Loucy (cell line): Measurements from ENCODE around the gene SLC9A9.

Experiments used
- H2AFZ ChIP-seq: fragments of 200-600 bp; sonication (generic); 2 replicates; pipeline ENCODE4 v1.6.0; 2016; ENCODE audit warnings: antibody characterized with exemption, mild to moderate bottlenecking, low read length, moderate library complexity
- H3F3A ChIP-seq: fragments of 200-600 bp; 2 replicates; pipeline ENCODE4 v1.6.0; 2016; ENCODE audit warnings: antibody characterized with exemption, low read depth, mild to moderate bottlenecking
- H3K27me3 ChIP-seq: fragments of 200-600 bp; sonication (generic); 2 replicates; pipeline ENCODE4 v1.6.1; 2014; ENCODE audit warnings: low read length, mild to moderate bottlenecking; ENCODE audit not compliant: insufficient read depth, poor library complexity, severe bottlenecking
- H3K36me3 ChIP-seq: fragments of 200-600 bp; sonication (generic); 2 replicates; pipeline ENCODE4 v1.6.1; 2016; ENCODE audit warnings: low read length; ENCODE audit not compliant: insufficient read depth
- H3K4me1 ChIP-seq: fragments of 200-600 bp; sonication (generic); 2 replicates; pipeline ENCODE4 v1.5.1; 2014; ENCODE audit warnings: low read length, mild to moderate bottlenecking; ENCODE audit not compliant: insufficient read depth, poor library complexity, severe bottlenecking
- H3K4me2 ChIP-seq: fragments of 200-600 bp; sonication (generic); 2 replicates; pipeline ENCODE4 v1.6.0; 2014; ENCODE audit warnings: antibody characterized with exemption, low read length, low read depth, mild to moderate bottlenecking; ENCODE audit not compliant: poor library complexity, severe bottlenecking
- H3K4me3 ChIP-seq: fragments of 200-600 bp; sonication (generic); 2 replicates; pipeline ENCODE4 v1.5.1; 2014; ENCODE audit warnings: low read length, mild to moderate bottlenecking, mixed read lengths; ENCODE audit not compliant: poor library complexity, severe bottlenecking
- H3K79me2 ChIP-seq: fragments of 200-600 bp; sonication (generic); 2 replicates; pipeline ENCODE4 v1.6.1; 2014; ENCODE audit warnings: low read length; ENCODE audit not compliant: insufficient read depth
- H3K9ac ChIP-seq: fragments of 200-600 bp; sonication (generic); 2 replicates; pipeline ENCODE4 v1.6.0; 2014; ENCODE audit warnings: mild to moderate bottlenecking, low read depth, low read length, moderate library complexity; ENCODE audit not compliant: poor library complexity, severe bottlenecking
- H3K9me2 ChIP-seq: fragments of 200-600 bp; sonication (generic); replicated peaks from 2 replicates; pipeline ENCODE4 v1.6.1; 2016; ENCODE audit warnings: low read depth, low read length, mixed read lengths
- H3K9me3 ChIP-seq: fragments of 200-600 bp; sonication (generic); 2 replicates; pipeline ENCODE4 v1.6.1; 2014; ENCODE audit warnings: mild to moderate bottlenecking, antibody characterized with exemption, low read length, low read depth; ENCODE audit not compliant: insufficient read depth
- H4K20me1 ChIP-seq: fragments of 200-600 bp; sonication (generic); 2 replicates; pipeline ENCODE4 v1.6.0; 2014; ENCODE audit warnings: antibody characterized with exemption, low read length, mild to moderate bottlenecking; ENCODE audit not compliant: insufficient read depth, poor library complexity, severe bottlenecking
- EZH2phosphoT487 ChIP-seq: fragments of 200-600 bp; IDR thresholded peaks from 2 replicates; pipeline ENCODE4 v1.6.1; 2018; ENCODE audit warnings: antibody characterized with exemption, mild to moderate bottlenecking, moderate library complexity, borderline replicate concordance
- TF ChIP-seq, protein P1 (sequence below): fragments of 200-600 bp; sonication (generic); conservative IDR thresholded peaks from 2 replicates; pipeline ENCODE4 v1.5.1; 2014; ENCODE audit warnings: mild to moderate bottlenecking, antibody characterized with exemption, low read length

SLC9A9 gene

DNA sequence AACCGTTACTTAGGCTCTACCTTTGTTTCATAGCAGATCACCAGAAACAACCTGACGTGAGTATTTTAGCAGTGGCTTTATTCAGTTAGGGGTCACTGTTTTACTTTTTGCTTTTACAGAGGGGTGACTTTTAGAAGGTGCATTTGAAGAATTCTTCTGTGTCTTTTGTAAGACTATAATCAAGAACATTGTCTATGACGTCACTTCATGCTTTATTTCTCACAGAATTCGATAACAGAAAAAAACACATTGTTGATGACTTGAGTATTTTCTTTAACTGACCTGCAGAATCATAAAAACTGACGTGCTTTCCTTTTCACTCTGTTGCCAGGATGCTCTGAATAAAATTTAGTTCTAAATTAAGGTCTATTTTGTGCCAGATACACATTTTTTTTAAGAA lies 244.5 kb downstream of the SLC9A9 start:
- Histone ChIP-seq H3K4me3 (no peak overlapping the region), H3K9me2 (no peaks in the 10 kb centered on the region), H4K20me1 (no peaks in the 10 kb centered on the region), H3K79me2 (no peaks in the 10 kb centered on the region), H3F3A (no peaks in the 10 kb centered on the region), H3K4me2 (no peak overlapping the region), H3K36me3 (no peaks in the 10 kb centered on the region), H3K4me1 (peaks cover 3% of the 10 kb centered on the region), H3K9ac (no peak overlapping the region), H2AFZ (no peak overlapping the region), H3K27me3 (no peaks in the 10 kb centered on the region), H3K9me3 (no peaks in the 10 kb centered on the region)
- TF ChIP-seq, protein P1, sequence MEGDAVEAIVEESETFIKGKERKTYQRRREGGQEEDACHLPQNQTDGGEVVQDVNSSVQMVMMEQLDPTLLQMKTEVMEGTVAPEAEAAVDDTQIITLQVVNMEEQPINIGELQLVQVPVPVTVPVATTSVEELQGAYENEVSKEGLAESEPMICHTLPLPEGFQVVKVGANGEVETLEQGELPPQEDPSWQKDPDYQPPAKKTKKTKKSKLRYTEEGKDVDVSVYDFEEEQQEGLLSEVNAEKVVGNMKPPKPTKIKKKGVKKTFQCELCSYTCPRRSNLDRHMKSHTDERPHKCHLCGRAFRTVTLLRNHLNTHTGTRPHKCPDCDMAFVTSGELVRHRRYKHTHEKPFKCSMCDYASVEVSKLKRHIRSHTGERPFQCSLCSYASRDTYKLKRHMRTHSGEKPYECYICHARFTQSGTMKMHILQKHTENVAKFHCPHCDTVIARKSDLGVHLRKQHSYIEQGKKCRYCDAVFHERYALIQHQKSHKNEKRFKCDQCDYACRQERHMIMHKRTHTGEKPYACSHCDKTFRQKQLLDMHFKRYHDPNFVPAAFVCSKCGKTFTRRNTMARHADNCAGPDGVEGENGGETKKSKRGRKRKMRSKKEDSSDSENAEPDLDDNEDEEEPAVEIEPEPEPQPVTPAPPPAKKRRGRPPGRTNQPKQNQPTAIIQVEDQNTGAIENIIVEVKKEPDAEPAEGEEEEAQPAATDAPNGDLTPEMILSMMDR: no peak
- TF ChIP-seq EZH2phosphoT487: no peak

DNA sequence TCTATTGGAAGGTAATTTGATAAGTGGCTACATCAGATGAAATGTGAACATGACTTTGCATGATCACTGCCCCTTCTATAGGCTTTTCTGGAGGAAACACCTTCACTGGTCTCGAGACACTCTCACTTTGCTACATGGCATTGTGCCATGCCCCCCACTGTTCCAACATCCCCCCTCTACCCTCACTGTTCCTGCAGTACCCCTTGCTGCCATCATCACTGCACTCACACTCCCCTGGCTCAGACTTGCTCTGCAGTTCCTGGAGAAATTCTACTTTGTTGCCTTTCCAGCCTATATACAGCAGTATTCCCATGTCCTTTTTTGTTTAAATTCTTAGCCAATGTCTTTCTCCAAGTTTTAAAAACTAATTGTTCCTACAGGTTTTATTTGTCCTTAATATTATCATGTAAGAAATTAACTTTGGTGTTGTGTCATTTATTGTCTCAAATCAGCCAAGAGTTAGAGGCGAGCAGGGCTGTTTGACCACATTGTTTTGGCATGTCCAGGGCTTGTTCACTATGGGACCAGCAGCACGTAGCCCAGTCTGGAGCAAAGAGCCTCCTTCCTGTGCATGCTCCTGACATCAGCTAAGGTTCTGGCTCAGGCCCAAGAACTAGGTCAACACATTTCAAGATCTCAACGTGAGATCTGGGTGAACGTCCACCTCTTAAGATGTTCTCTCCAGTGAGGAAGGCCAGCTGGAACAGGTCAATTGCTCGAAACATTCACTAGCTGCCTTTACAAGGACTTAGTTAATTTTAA lies 246.4 kb downstream of the SLC9A9 start:
- H3K9me3 ChIP-seq: no peaks in the 10 kb centered on the region
- H3K4me3 ChIP-seq: no peak overlapping the region
- no peaks in the 10 kb centered on the region for H3K27me3 ChIP-seq
- no peak overlapping the region for H3K9ac ChIP-seq
- H4K20me1 ChIP-seq: no peaks in the 10 kb centered on the region
- H2AFZ ChIP-seq: no peak overlapping the region
- H3K79me2 ChIP-seq: no peaks in the 10 kb centered on the region
- H3F3A ChIP-seq: no peaks in the 10 kb centered on the region
- H3K36me3 ChIP-seq: no peaks in the 10 kb centered on the region
- H3K9me2 ChIP-seq: no peaks in the 10 kb centered on the region
- TF ChIP-seq, protein P1: no peak
- no peak for TF ChIP-seq EZH2phosphoT487
- H3K4me2 ChIP-seq: no peak overlapping the region
- H3K4me1 ChIP-seq: peaks cover 6% of the 10 kb centered on the region

DNA sequence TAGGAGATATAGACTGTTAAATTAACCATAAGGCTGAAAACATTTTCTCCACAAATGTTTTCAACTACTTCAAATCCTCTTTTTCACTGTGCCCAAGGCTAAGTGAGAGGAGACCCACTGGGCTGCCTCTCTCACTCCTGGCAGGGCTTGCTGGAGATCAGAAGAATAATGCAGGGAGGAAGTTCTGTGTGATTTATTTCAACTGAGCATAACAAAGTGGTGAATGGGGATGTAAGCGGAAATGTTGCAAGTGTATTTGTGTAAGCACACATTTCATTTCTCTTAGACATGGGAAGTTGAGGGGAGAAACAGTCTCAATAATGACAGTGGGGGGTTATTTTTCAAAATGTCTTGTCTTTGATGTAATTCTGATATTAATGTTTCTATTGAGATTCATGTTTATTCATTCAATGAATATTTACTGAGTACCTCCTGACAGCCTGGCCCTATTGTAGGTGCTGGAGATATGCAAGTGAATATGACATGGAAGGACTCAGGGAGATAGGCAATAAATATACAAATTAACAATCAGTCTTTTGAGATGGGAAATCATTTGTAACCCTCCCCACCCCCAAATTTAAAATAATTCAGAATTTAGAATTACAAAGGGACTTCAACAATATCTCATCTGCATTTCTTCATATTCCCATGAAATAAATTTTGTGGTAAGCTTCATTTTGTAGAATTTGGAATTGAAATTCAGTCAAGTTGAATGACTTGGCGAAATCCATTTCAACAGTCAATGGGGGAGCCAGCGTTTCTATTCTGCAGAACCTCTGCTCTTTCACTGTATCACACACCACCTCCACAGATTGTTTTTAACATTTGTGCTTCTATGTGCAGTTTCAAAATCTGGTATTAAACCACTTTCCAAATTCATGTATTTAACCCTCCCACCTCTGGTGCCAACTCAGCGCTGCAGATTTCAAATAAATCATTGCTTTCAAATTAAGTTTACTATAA lies 247.2 kb downstream of the SLC9A9 start:
- Histone ChIP-seq H3K9me2 (no peaks in the 10 kb centered on the region), H3K36me3 (no peaks in the 10 kb centered on the region), H3K9me3 (no peaks in the 10 kb centered on the region), H4K20me1 (no peaks in the 10 kb centered on the region), H2AFZ (no peak overlapping the region), H3K4me1 (peaks cover 6% of the 10 kb centered on the region), H3K9ac (no peak overlapping the region), H3K79me2 (no peaks in the 10 kb centered on the region), H3K4me2 (no peak overlapping the region), H3F3A (no peaks in the 10 kb centered on the region), H3K4me3 (no peak overlapping the region), H3K27me3 (no peaks in the 10 kb centered on the region)
- TF ChIP-seq EZH2phosphoT487: no peak
- TF ChIP-seq, protein P1: no peak
